Stimulated activated naive CD8-positive, alpha-beta T cell treated with anti-CD3 and anti-CD28 coated beads, Interleukin-15, amount 100 ng/mL, for 72 hours (primary cell): ENCODE results near the gene NCEH1.

Source experiments
- ATAC-seq: fragments of 150-1000 bp; cut with Tn5 transposase; 2 replicates; pipeline ENCODE4 v1.10.0; 2021; ENCODE audit warnings: mild to moderate bottlenecking, moderate library complexity
- DNase-seq, 2 donors: peaks; one replicate each; pipeline ENCODE4 v3.0.0; 2021 to 2022
- H3K27ac Mint-ChIP-seq, 2 donors: one replicate each; pipeline ENCODE4 v1.8.0; 2022; ENCODE audit warnings: mild to moderate bottlenecking in 2 of 2, mixed read lengths in 2 of 2, moderate library complexity in 2 of 2
- H3K27me3 Mint-ChIP-seq: one replicate; pipeline ENCODE4 v1.8.0; 2022; ENCODE audit warnings: mixed read lengths
- H3K4me1 Mint-ChIP-seq: one replicate; pipeline ENCODE4 v1.8.0; 2022; ENCODE audit warnings: mild to moderate bottlenecking, mixed read lengths
- H3K4me3 Mint-ChIP-seq, 2 donors: one replicate each; pipeline ENCODE4 v1.8.0; 2022; ENCODE audit warnings: mild to moderate bottlenecking in 2 of 2, mixed read lengths in 2 of 2, moderate library complexity in 1 of 2
- H3K9me3 Mint-ChIP-seq, 2 donors: one replicate each; pipeline ENCODE4 v1.8.0; 2022; ENCODE audit warnings: mixed read lengths in 2 of 2

NCEH1 gene

GRCh38 chr3:172696357-172696756 lies 14.5 kb downstream of the NCEH1 start:
- H3K9me3 Mint-ChIP-seq: no peaks in the 10 kb centered on the region
- no peak for DNase-seq
- no peaks in the 10 kb centered on the region for H3K27me3 Mint-ChIP-seq
- no peak for ATAC-seq
- H3K4me1 Mint-ChIP-seq: peaks cover 27% of the 10 kb centered on the region
- no peak overlapping the region for H3K27ac Mint-ChIP-seq
- H3K4me3 Mint-ChIP-seq: no peak overlapping the region

- Mint-ChIP-seq H3K4me3 (no peak overlapping the region), H3K9me3 (no peaks in the 10 kb centered on the region), H3K27me3 (no peaks in the 10 kb centered on the region), H3K4me1 (peaks cover 28% of the 10 kb centered on the region), H3K27ac (no peak overlapping the region)
- DNase-seq (no peak), ATAC-seq (no peak)
Observed at GRCh38 chr3:172694573-172695246, 16.2 kb downstream of the NCEH1 start.

- Mint-ChIP-seq H3K27me3 (no peaks in the 10 kb centered on the region), H3K4me3 (peak overlapping the region in 1 of 2 donors; percentile 5), H3K9me3 (no peaks in the 10 kb centered on the region), H3K27ac (peak overlapping the region; percentile 40 to 56), H3K4me1 (peaks cover 22% of the 10 kb centered on the region)
- no peak for DNase-seq
- ATAC-seq: no peak
Observed at GRCh38 chr3:172692751-172693338, 18.0 kb downstream of the NCEH1 start.

GRCh38 chr3:172690936-172691335 lies 19.9 kb downstream of the NCEH1 start:
- Mint-ChIP-seq H3K4me1 (peaks cover 22% of the 10 kb centered on the region), H3K4me3 (no peak overlapping the region), H3K27ac (peak overlapping the region in 1 of 2 donors; percentile 13), H3K9me3 (no peaks in the 10 kb centered on the region), H3K27me3 (no peaks in the 10 kb centered on the region)
- ATAC-seq (no peak), DNase-seq (no peak)

GRCh38 chr3:172688588-172688987 lies 22.3 kb downstream of the NCEH1 start:
- Mint-ChIP-seq H3K27me3 (no peaks in the 10 kb centered on the region), H3K9me3 (no peaks in the 10 kb centered on the region), H3K27ac (no peak overlapping the region), H3K4me3 (no peak overlapping the region), H3K4me1 (peaks cover 28% of the 10 kb centered on the region)
- ATAC-seq (no peak), DNase-seq (no peak)

GRCh38 chr3:172687501-172687900 lies 23.4 kb downstream of the NCEH1 start:
- no peaks in the 10 kb centered on the region for H3K27me3 Mint-ChIP-seq
- no peak overlapping the region for H3K4me3 Mint-ChIP-seq
- DNase-seq (no peak), ATAC-seq (no peak)
- no peak overlapping the region for H3K27ac Mint-ChIP-seq
- peaks cover 19% of the 10 kb centered on the region for H3K4me1 Mint-ChIP-seq
- H3K9me3 Mint-ChIP-seq: no peaks in the 10 kb centered on the region

- no peaks in the 10 kb centered on the region for H3K9me3 Mint-ChIP-seq
- H3K27ac Mint-ChIP-seq: peak overlapping the region in 1 of 2 donors; percentile 84
- no peak overlapping the region for H3K4me3 Mint-ChIP-seq
- peaks cover 7% of the 10 kb centered on the region for H3K4me1 Mint-ChIP-seq
- no peak for ATAC-seq
- no peak for DNase-seq
- no peaks in the 10 kb centered on the region for H3K27me3 Mint-ChIP-seq
Observed at GRCh38 chr3:172685331-172686214, 25.3 kb downstream of the NCEH1 start.

- Mint-ChIP-seq H3K4me1 (peaks cover 5% of the 10 kb centered on the region), H3K9me3 (peaks cover 0 to 6% of the 10 kb centered on the region in 2 donors), H3K4me3 (no peak overlapping the region), H3K27ac (no peak overlapping the region), H3K27me3 (no peaks in the 10 kb centered on the region)
- no peak for DNase-seq
- no peak for ATAC-seq
Observed at GRCh38 chr3:172680684-172681083, 30.2 kb downstream of the NCEH1 start.

GRCh38 chr3:172679599-172679998 lies 31.3 kb downstream of the NCEH1 start:
- no peak for DNase-seq
- Mint-ChIP-seq H3K4me1 (no peaks in the 10 kb centered on the region), H3K9me3 (peaks cover 0 to 6% of the 10 kb centered on the region in 2 donors), H3K4me3 (no peak overlapping the region), H3K27me3 (no peaks in the 10 kb centered on the region), H3K27ac (no peak overlapping the region)
- ATAC-seq: no peak

- H3K9me3 Mint-ChIP-seq: peaks cover 0 to 6% of the 10 kb centered on the region in 2 donors
- H3K27me3 Mint-ChIP-seq: no peaks in the 10 kb centered on the region
- no peaks in the 10 kb centered on the region for H3K4me1 Mint-ChIP-seq
- no peak for ATAC-seq
- DNase-seq: no peak
- H3K4me3 Mint-ChIP-seq: no peak overlapping the region
- H3K27ac Mint-ChIP-seq: no peak overlapping the region
Observed at GRCh38 chr3:172678068-172678467, 32.8 kb downstream of the NCEH1 start.

GRCh38 chr3:172676196-172676922 lies 34.5 kb downstream of the NCEH1 start:
- Mint-ChIP-seq H3K4me1 (no peaks in the 10 kb centered on the region), H3K4me3 (no peak overlapping the region), H3K9me3 (peaks cover 0 to 6% of the 10 kb centered on the region in 2 donors), H3K27me3 (no peaks in the 10 kb centered on the region), H3K27ac (no peak overlapping the region)
- DNase-seq: no peak
- no peak for ATAC-seq

- Mint-ChIP-seq H3K27ac (no peak overlapping the region), H3K4me1 (no peaks in the 10 kb centered on the region), H3K27me3 (no peaks in the 10 kb centered on the region), H3K4me3 (no peak overlapping the region), H3K9me3 (peaks cover 0 to 6% of the 10 kb centered on the region in 2 donors)
- ATAC-seq (no peak), DNase-seq (no peak)
Observed at GRCh38 chr3:172675441-172676193, 35.2 kb downstream of the NCEH1 start.

GRCh38 chr3:172673210-172673679 lies 37.6 kb downstream of the NCEH1 start:
- Mint-ChIP-seq H3K27me3 (no peaks in the 10 kb centered on the region), H3K4me3 (no peak overlapping the region), H3K4me1 (no peaks in the 10 kb centered on the region), H3K27ac (no peak overlapping the region), H3K9me3 (no peaks in the 10 kb centered on the region)
- DNase-seq: peak; percentile 54 to 68
- ATAC-seq: peak; percentile 84

GRCh38 chr3:172669021-172669420 lies 41.8 kb downstream of the NCEH1 start:
- no peak overlapping the region for H3K4me3 Mint-ChIP-seq
- no peaks in the 10 kb centered on the region for H3K9me3 Mint-ChIP-seq
- ATAC-seq (no peak), DNase-seq (no peak)
- H3K4me1 Mint-ChIP-seq: peaks cover 17% of the 10 kb centered on the region
- H3K27ac Mint-ChIP-seq: no peak overlapping the region
- no peaks in the 10 kb centered on the region for H3K27me3 Mint-ChIP-seq
